ENCODE data around the gene CYP20A1.

- TF ChIP-seq CTCF (conservative IDR thresholded peaks at IDR 0.05) (no peak), ZFX (IDR thresholded peaks at IDR 0.05) (no peak)
Observed at GRCh38 chr2:203252818-203253217, 14.0 kb downstream of the CYP20A1 start.
